ENCODE data around the gene UBE3B.

- TF ChIP-seq, protein P1, sequence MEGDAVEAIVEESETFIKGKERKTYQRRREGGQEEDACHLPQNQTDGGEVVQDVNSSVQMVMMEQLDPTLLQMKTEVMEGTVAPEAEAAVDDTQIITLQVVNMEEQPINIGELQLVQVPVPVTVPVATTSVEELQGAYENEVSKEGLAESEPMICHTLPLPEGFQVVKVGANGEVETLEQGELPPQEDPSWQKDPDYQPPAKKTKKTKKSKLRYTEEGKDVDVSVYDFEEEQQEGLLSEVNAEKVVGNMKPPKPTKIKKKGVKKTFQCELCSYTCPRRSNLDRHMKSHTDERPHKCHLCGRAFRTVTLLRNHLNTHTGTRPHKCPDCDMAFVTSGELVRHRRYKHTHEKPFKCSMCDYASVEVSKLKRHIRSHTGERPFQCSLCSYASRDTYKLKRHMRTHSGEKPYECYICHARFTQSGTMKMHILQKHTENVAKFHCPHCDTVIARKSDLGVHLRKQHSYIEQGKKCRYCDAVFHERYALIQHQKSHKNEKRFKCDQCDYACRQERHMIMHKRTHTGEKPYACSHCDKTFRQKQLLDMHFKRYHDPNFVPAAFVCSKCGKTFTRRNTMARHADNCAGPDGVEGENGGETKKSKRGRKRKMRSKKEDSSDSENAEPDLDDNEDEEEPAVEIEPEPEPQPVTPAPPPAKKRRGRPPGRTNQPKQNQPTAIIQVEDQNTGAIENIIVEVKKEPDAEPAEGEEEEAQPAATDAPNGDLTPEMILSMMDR (IDR thresholded peaks at IDR 0.05): no peak
- TF ChIP-seq POLR2AphosphoS5 (IDR thresholded peaks at IDR 0.05) (no peak), EP300 (IDR thresholded peaks at IDR 0.05) (no peak), POLR2A (IDR thresholded peaks at IDR 0.05) (no peak)
Measured at GRCh38 chr12:109539508-109539907, 62.1 kb downstream of the UBE3B start.
